Psoas muscle (tissue), 8 donors: Measurements from ENCODE around the gene PHKB. TPM values are rescaled to one million over a fixed set of nuclear protein-coding genes. Genes with fewer than 3 reads are reported as not detected.

Source experiments
- ATAC-seq, 4 donors: fragments of 200-7000 bp; cut with Tn5 transposase; one replicate each; pipeline ENCODE4 v1.9.1; 2020; ENCODE audit warnings: moderate library complexity in 3 of 4, mild to moderate bottlenecking in 2 of 4
- DNase-seq, 2 donors: peaks; one replicate each; pipeline ENCODE4 v3.0.0-alpha.2; 2020
- H3K27ac ChIP-seq: fragments of 200-600 bp; one replicate; pipeline ENCODE4 v1.8.0; 2022
- H3K27me3 ChIP-seq, 3 donors: fragments of 200-600 bp in 1 of 3; one replicate each; pipeline versions ENCODE4 v1.6.1 to v1.8.0; 2013 to 2022; ENCODE audit warnings: low read length in 2 of 3, mild to moderate bottlenecking in 2 of 3, moderate library complexity in 1 of 3; ENCODE audit not compliant: insufficient read depth in 3 of 3
- H3K36me3 ChIP-seq, 2 donors: fragments of 200-600 bp in 1 of 2; one replicate each; pipeline versions ENCODE4 v1.6.1 to v1.8.0; 2013 to 2022; ENCODE audit warnings: low read depth in 1 of 2, mild to moderate bottlenecking in 1 of 2, moderate library complexity in 1 of 2; ENCODE audit not compliant: insufficient read depth in 1 of 2
- H3K4me1 ChIP-seq: fragments of 200-600 bp; one replicate; pipeline ENCODE4 v1.8.0; 2022
- H3K4me3 ChIP-seq: fragments of 200-600 bp; one replicate; pipeline ENCODE4 v1.8.0; 2022; ENCODE audit warnings: mild to moderate bottlenecking
- H3K9me3 ChIP-seq: fragments of 200-600 bp; one replicate; pipeline ENCODE4 v1.8.0; 2022
- WGBS, 3 donors: extraction: QIAGEN DNeasy Blood & Tissue Kit; methylation state at CpG; one replicate each; pipeline versions ENCODE4 v1.1.6 to v1.1.7; 2013; 5-methylcytosine and 5-hydroxymethylcytosine counted together
- intact Hi-C, 2 donors: fragments of 100-400 bp; cut with DNase I; formaldehyde crosslinking; loops; one replicate each; pipeline versions ENCODE4 v1.11.0 to v1.14.2; 2022
- polyA plus RNA-seq, 3 donors: library from polyadenylated mRNA; stranded (reverse); fragments of 200-250 nt; gene quantifications; one replicate each; pipeline ENCODE4 v1.2.3, GENCODE V29; 2013
- total RNA-seq, 4 donors: library from RNA; stranded (reverse); fragmentation: NEBNext Ultra II Directional in 2 of 4; extraction: Animal tissue kit (Norgen Biotek cat#: 25700) in 2 of 4; gene quantifications; one replicate each; pipeline versions ENCODE4 v1.2.1 to v1.2.4, GENCODE V29; 2021 to 2023
- TF ChIP-seq, protein P1 (sequence below): fragments of 200-600 bp; IDR thresholded peaks from one replicate; pipeline ENCODE4 v1.8.0; 2022; ENCODE audit warnings: antibody characterized with exemption
- donor health status: healthy with polysubstance abuse.
- donor health status: DM: no; HTN: no; CAD: no; lungs with moderate emphysema.
- donor health status: Bipolar disorder and iron deficiency.
- donor health status: healthy.
- donor health status: DM: yes; HTN: yes; CAD: no.
- donor health status: DM: no; HTN: no; CAD: no.
- donor health status: DM: no; HTN: no; CAD: no.
- donor health status: DM: yes; HTN: yes; CAD: no.

The PHKB gene
- total and polyA plus RNA-seq, 7 donors = 18.8 to 87.7 (median 71.0) TPM

- Histone ChIP-seq H3K4me3 (no peak overlapping the region), H3K27ac (no peak overlapping the region), H3K4me1 (no peaks in the 10 kb centered on the region), H3K27me3 (no peaks in the 10 kb centered on the region), H3K9me3 (no peaks in the 10 kb centered on the region), H3K36me3 (no peaks in the 10 kb centered on the region)
- no peak for ATAC-seq
- WGBS, 3 donors = 77 to 87% (median 79%) methylated on average over 4 of the region's 4 CpGs
- intact Hi-C loops = no loop called here
- no peak for DNase-seq
- TF ChIP-seq, protein P1, sequence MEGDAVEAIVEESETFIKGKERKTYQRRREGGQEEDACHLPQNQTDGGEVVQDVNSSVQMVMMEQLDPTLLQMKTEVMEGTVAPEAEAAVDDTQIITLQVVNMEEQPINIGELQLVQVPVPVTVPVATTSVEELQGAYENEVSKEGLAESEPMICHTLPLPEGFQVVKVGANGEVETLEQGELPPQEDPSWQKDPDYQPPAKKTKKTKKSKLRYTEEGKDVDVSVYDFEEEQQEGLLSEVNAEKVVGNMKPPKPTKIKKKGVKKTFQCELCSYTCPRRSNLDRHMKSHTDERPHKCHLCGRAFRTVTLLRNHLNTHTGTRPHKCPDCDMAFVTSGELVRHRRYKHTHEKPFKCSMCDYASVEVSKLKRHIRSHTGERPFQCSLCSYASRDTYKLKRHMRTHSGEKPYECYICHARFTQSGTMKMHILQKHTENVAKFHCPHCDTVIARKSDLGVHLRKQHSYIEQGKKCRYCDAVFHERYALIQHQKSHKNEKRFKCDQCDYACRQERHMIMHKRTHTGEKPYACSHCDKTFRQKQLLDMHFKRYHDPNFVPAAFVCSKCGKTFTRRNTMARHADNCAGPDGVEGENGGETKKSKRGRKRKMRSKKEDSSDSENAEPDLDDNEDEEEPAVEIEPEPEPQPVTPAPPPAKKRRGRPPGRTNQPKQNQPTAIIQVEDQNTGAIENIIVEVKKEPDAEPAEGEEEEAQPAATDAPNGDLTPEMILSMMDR = no peak
Observed at GRCh38 chr16:47719713-47720112, 258.6 kb downstream of the PHKB start.

DNA sequence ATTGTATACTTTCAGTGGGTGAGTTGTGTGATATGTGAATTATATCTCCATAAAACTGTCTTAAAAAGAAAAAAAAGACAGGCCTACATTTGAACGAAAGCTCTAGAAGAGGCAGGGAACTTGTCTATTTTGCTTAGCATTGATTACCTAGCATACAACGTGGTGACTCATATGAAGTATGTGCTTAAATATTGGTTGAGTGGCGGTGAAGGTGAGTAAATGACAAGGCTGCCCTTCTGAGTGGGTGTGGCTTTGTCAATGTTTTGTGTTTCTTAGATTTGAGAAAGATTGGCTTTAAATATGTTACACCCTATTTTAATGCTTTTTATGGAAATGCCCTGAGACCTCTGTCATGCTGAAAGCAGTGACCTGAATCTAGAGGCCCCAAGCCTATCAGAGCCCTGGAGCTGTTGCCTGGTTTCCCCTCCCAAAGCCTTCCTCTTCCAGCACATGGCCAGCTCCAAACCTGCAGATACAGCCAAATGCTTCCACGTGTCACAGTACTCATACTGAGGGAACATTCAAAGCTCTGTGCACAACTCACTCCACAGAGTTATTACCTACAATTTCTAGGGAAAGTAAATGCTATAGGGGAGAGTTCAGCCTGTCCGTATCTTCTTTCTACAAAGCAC is 260.0 kb downstream of the PHKB start:
- intact Hi-C loops = no loop called here

DNA sequence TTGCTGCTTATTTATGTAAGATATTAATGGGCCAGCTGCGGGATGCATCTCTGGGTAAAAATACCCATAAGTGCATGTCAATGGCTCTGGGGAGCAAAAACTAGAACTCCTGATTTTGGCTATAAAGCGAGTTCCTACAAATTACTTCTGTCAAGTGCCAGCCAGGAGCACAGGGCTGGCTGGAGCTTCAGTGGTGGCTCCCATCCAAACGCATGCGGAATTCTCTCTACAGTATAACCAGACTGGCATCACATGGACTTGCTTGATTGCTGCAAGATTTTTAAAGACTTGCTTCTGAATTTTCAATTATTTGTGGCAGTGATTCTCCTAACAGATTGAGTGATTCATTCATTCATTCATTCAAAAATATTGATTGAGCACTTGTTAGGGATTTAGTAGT is 260.9 kb downstream of the PHKB start:
- Histone ChIP-seq H3K36me3 (no peaks in the 10 kb centered on the region), H3K9me3 (no peaks in the 10 kb centered on the region), H3K4me1 (no peaks in the 10 kb centered on the region), H3K27me3 (no peaks in the 10 kb centered on the region), H3K27ac (no peak overlapping the region), H3K4me3 (no peak overlapping the region)
- 69 to 79% (median 73%) methylated on average over 4 of the region's 4 CpGs for WGBS, 3 donors
- intact Hi-C loops = no loop called here
- ATAC-seq (no peak), DNase-seq (no peak)
- TF ChIP-seq, protein P1 = no peak

More for the DNA sequence above, 260.0 kb downstream of the PHKB start:
- Histone ChIP-seq H3K4me1 (no peaks in the 10 kb centered on the region), H3K9me3 (no peaks in the 10 kb centered on the region), H3K27ac (no peak overlapping the region), H3K27me3 (no peaks in the 10 kb centered on the region), H3K4me3 (no peak overlapping the region), H3K36me3 (no peaks in the 10 kb centered on the region)
- 77 to 81% (median 79%) methylated on average over 5 of the region's 5 CpGs for WGBS, 3 donors
- ATAC-seq (no peak), DNase-seq (no peak)
- TF ChIP-seq, protein P1 = no peak

DNA sequence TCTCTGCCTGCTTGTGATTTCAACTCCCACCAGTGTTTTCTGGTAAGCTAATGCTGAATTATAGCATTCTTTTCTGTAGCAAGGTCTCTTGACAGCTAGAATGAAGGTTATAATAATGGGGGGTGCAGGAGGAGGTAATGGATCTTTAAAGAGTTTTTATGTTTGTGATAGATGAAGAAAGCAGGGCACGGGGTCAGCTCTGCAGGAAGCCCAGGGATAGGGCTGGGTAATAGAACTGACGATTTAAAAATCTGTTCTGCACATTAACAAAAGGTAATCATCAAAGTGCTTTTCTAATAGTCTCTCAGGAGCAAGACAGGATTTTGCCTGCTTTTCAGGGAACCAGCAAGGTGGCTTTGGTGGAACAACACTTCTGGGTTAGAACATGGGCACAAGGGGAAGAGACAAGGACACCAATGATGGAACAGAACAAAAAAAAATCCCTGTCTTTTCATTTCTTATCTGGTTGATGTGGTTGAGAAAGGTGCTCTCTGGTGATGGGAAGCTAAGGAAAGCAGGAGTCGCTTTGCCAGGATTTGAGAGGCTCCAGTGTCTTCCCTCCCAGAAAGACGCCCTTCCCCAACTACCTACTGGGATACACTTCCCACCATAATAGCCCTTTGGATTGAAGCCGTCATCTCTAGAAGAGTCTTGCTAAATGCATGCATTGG is 263.1 kb downstream of the PHKB start:
- DNase-seq (no peak), ATAC-seq (no peak)
- Histone ChIP-seq H3K27ac (no peak overlapping the region), H3K9me3 (no peaks in the 10 kb centered on the region), H3K27me3 (no peaks in the 10 kb centered on the region), H3K4me3 (no peak overlapping the region), H3K4me1 (no peaks in the 10 kb centered on the region), H3K36me3 (no peaks in the 10 kb centered on the region)
- intact Hi-C loops = no loop called here
- TF ChIP-seq, protein P1 = no peak
- 72 to 76% (median 73%) methylated on average over 5 of the region's 5 CpGs for WGBS, 3 donors
